ENCODE measurements around the gene GTF2B. TPM values are rescaled to one million over a fixed set of nuclear protein-coding genes. Genes with fewer than 3 reads are reported as not detected.
"Not testable (repeated sequence)": the region's sequence is repeated elsewhere in the genome, so short reads cannot be mapped to it uniquely, and the experiment has no call there.

GTF2B gene
- total RNA-seq, 3 donors from 2014 or later (not counting 1 experiment from before 2014, with no cell fraction given) = 45.6 to 71.3 (median 55.6) TPM

DNA sequence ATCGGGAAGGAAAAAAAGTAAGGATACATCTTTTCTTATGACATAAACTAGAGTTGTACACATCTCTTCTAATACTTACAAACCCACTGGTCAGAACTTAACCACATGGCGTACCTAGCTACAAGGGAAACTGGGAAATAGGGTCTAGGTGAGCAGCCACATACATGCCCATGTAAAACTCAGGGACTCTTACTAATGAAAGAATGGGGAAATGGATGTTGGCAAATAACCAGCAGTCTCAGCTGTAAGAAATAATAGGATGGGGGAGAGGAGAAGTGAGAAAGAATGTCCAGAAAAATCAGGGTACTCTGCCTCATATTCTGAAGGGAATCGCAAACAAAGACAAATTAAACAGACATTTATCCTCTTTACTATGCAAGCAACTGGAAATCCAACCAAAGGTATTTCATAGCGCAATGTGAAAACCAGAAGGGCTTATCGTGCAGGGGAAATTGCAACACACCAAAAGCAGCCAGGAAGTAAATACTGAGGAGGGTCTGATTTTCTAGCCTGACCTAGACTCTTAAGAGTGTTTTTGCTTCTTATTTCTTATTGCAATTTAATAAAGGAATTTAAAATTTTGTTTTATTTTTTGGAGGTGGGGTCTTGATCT lies 17.5 kb downstream of the GTF2B start:
- ATAC-seq (no peak), DNase-seq (no peak)
- Histone ChIP-seq H3K27me3 (ENCODE audit: control insufficient read depth, insufficient read depth, low read length) (no peaks in the 10 kb centered on the region), H3K4me3 (ENCODE audit: low read length) (no peak overlapping the region), H3K4me1 (ENCODE audit: control insufficient read depth, insufficient read depth, low read length) (peaks cover 10% of the 10 kb centered on the region), H3K9me3 (ENCODE audit: control insufficient read depth, insufficient read depth, low read length) (no peaks in the 10 kb centered on the region), H3K36me3 (ENCODE audit: control insufficient read depth, insufficient read depth, low read length) (peaks cover 16% of the 10 kb centered on the region), H3K27ac (ENCODE audit: low read length) (no peak overlapping the region)
- Mint-ChIP-seq H3K4me1 (peaks cover 32 to 43% of the 10 kb centered on the region in 2 donors), H3K36me3 (no peaks in the 10 kb centered on the region), H3K27ac (peak overlapping the region; percentile 7 to 22), H3K4me3 (no peak overlapping the region), H3K9me3 (no peaks in the 10 kb centered on the region), H3K27me3 (ENCODE audit: low read depth in 2 of 2) (no peaks in the 10 kb centered on the region)
- WGBS (ENCODE audit: insufficient coverage) = 73% methylated on average over 4 of the region's 5 CpGs
- TF ChIP-seq, protein P1, sequence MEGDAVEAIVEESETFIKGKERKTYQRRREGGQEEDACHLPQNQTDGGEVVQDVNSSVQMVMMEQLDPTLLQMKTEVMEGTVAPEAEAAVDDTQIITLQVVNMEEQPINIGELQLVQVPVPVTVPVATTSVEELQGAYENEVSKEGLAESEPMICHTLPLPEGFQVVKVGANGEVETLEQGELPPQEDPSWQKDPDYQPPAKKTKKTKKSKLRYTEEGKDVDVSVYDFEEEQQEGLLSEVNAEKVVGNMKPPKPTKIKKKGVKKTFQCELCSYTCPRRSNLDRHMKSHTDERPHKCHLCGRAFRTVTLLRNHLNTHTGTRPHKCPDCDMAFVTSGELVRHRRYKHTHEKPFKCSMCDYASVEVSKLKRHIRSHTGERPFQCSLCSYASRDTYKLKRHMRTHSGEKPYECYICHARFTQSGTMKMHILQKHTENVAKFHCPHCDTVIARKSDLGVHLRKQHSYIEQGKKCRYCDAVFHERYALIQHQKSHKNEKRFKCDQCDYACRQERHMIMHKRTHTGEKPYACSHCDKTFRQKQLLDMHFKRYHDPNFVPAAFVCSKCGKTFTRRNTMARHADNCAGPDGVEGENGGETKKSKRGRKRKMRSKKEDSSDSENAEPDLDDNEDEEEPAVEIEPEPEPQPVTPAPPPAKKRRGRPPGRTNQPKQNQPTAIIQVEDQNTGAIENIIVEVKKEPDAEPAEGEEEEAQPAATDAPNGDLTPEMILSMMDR (IDR thresholded peaks at IDR 0.05) = no peak
- intact Hi-C loops (cut with micrococcal nuclease) = no loop called here

DNA sequence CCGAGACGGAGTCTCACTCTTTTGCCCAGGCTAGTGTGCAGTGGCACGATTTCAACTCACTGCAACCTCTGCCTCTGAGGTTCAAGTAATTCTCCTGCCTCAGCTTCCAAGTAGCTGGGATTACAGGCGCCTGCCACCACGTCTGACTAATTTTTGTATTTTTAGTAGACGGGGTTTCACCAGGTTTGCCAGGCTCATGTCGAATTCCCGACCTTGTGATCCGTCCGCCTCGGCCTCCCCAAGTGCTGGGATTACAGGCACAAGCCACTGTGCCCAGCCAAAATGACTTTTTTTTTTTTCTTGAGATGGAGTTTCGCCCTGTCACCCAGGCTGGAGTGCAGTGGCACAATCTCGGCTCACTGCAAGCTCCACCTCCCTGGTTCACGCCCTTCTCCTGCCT lies 21.7 kb downstream of the GTF2B start:
- H3K4me1 ChIP-seq (ENCODE audit: control insufficient read depth, insufficient read depth, low read length) = peaks cover 13% of the 10 kb centered on the region
- intact Hi-C loops (cut with micrococcal nuclease); H3K27ac Mint-ChIP-seq; H3K27me3 ChIP-seq (ENCODE audit: control insufficient read depth, insufficient read depth, low read length); H3K27me3 Mint-ChIP-seq (ENCODE audit: low read depth in 2 of 2); H3K36me3 ChIP-seq (ENCODE audit: control insufficient read depth, insufficient read depth, low read length); H3K9me3 ChIP-seq (ENCODE audit: control insufficient read depth, insufficient read depth, low read length); H3K9me3 Mint-ChIP-seq; H3K4me3 Mint-ChIP-seq; ATAC-seq; H3K36me3 Mint-ChIP-seq; DNase-seq; H3K4me3 ChIP-seq (ENCODE audit: low read length); H3K27ac ChIP-seq (ENCODE audit: low read length): not testable (repeated sequence)
- peaks cover 47 to 50% of the 10 kb centered on the region in 2 donors for H3K4me1 Mint-ChIP-seq
- WGBS (ENCODE audit: insufficient coverage) = 97% methylated on average over 14 of the region's 14 CpGs

GRCh38 chr1:88867743-88868521 lies 23.4 kb downstream of the GTF2B start:
- Histone ChIP-seq H3K27ac (ENCODE audit: low read length) (no peak overlapping the region), H3K27me3 (ENCODE audit: control insufficient read depth, insufficient read depth, low read length) (no peaks in the 10 kb centered on the region), H3K4me3 (ENCODE audit: low read length) (no peak overlapping the region), H3K4me1 (ENCODE audit: control insufficient read depth, insufficient read depth, low read length) (peaks cover 8% of the 10 kb centered on the region), H3K36me3 (ENCODE audit: control insufficient read depth, insufficient read depth, low read length) (peaks cover 8% of the 10 kb centered on the region), H3K9me3 (ENCODE audit: control insufficient read depth, insufficient read depth, low read length) (no peaks in the 10 kb centered on the region)
- peak overlapping the region; percentile 25 to 55 for H3K27ac Mint-ChIP-seq
- DNase-seq = no peak
- WGBS (ENCODE audit: insufficient coverage) = 79% methylated on average over 1 of the region's 6 CpGs
- intact Hi-C loops (cut with micrococcal nuclease) = no loop called here
- H3K4me3 Mint-ChIP-seq = no peak overlapping the region
- H3K36me3 Mint-ChIP-seq = no peaks in the 10 kb centered on the region
- H3K9me3 Mint-ChIP-seq = no peaks in the 10 kb centered on the region
- peaks cover 48 to 52% of the 10 kb centered on the region in 2 donors for H3K4me1 Mint-ChIP-seq
- peak in 2 of 3 donors; percentile 31 to 37 for ATAC-seq
- TF ChIP-seq, protein P1 (IDR thresholded peaks at IDR 0.05) = no peak
- no peaks in the 10 kb centered on the region for H3K27me3 Mint-ChIP-seq (ENCODE audit: low read depth in 2 of 2)

DNA sequence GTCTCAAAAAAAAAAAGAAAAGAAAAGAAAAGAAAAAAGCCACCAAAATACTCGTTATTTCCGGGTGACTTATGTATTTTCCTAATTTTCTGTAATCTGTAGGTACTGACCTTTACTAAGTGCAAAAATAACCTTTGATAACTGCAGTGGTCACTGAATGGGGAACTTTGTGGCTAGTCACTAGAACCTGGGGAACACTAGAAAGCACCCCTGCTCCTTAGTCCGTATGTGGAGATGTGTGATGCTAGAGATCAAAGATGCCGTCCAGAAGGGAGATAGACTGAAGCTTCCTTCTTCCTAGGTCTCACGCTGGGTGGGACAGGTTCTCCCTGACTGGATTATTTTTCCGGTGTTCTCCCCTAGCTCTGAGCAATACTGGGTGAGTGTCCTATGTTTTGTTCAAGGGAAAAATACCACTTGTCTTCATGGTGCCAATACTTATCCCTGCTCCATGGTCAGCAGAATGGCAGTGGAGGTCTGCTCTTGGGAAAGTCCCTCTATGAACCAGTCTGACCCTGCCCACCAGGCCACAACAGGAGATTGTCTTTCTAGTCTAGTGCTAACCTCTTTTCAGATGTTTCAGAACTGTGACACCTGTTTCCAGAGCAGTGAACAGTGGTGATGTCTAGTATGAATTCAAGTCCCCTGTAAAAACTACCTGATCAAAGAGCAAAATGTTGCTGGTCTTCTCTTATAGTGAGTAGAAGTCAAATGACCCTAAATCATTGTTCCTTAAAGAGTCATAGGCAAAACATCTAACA lies 39.9 kb downstream of the GTF2B start:
- peak overlapping the region; percentile 31 to 58 for H3K27ac Mint-ChIP-seq
- H3K36me3 Mint-ChIP-seq = no peaks in the 10 kb centered on the region
- H3K4me1 Mint-ChIP-seq = peaks cover 8 to 10% of the 10 kb centered on the region in 2 donors

More for the DNA sequence above, 39.9 kb downstream of the GTF2B start:
- DNase-seq = no peak
- H3K4me3 Mint-ChIP-seq = no peak overlapping the region
- intact Hi-C loops (cut with micrococcal nuclease) = no loop called here
- Histone ChIP-seq H3K4me3 (ENCODE audit: low read length) (no peak overlapping the region), H3K9me3 (ENCODE audit: control insufficient read depth, insufficient read depth, low read length) (no peaks in the 10 kb centered on the region), H3K27me3 (ENCODE audit: control insufficient read depth, insufficient read depth, low read length) (no peaks in the 10 kb centered on the region), H3K27ac (ENCODE audit: low read length) (no peak overlapping the region), H3K36me3 (ENCODE audit: control insufficient read depth, insufficient read depth, low read length) (peaks cover 41% of the 10 kb centered on the region), H3K4me1 (ENCODE audit: control insufficient read depth, insufficient read depth, low read length) (peaks cover 4% of the 10 kb centered on the region)
- H3K9me3 Mint-ChIP-seq = no peaks in the 10 kb centered on the region
- H3K27me3 Mint-ChIP-seq (ENCODE audit: low read depth in 2 of 2) = no peaks in the 10 kb centered on the region
- WGBS (ENCODE audit: insufficient coverage) = 92% methylated on average over 6 of the region's 6 CpGs
- ATAC-seq = peak in 2 of 3 donors; percentile 12 to 21
- TF ChIP-seq, protein P1 (IDR thresholded peaks at IDR 0.05) = no peak

All from natural killer cell (primary cell).